GM12801 (cell line): ENCODE measurements around the gene CCNY.

Source experiments
- CTCF ChIP-seq: IDR thresholded peaks from one replicate; pipeline ENCODE4 v1.5.1; 2011; ENCODE audit warnings: control low read depth; ENCODE audit not compliant: insufficient read length; ENCODE audit errors: extremely low read depth

Gene CCNY

DNA sequence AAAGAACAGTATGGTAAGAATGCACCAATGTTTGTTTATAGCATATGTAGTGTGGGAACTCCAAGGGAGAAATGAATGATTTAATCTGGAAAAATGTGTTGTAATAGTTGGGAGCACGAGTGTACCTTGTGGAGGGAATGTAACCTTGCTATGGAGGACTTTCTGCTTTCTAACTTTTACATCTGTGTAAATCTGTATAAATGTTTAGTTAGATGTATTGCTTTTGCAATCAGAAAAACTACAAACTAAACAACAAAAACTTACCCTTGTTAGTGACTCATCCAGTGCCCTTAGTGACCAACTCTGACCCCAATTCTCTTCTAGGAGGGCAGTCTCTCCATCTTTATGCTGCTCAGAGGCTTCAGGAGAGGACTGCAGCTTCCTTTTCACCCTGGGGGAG is 89.3 kb downstream of the CCNY start:
- no peak for TF ChIP-seq CTCF

GRCh38 chr10:35426657-35427056 is 90.3 kb downstream of the CCNY start:
- TF ChIP-seq CTCF, result no peak

GRCh38 chr10:35427543-35427942 is 91.2 kb downstream of the CCNY start:
- TF ChIP-seq CTCF, result no peak

- TF ChIP-seq CTCF, result no peak
Observed at GRCh38 chr10:35428521-35428920, 92.2 kb downstream of the CCNY start.

DNA sequence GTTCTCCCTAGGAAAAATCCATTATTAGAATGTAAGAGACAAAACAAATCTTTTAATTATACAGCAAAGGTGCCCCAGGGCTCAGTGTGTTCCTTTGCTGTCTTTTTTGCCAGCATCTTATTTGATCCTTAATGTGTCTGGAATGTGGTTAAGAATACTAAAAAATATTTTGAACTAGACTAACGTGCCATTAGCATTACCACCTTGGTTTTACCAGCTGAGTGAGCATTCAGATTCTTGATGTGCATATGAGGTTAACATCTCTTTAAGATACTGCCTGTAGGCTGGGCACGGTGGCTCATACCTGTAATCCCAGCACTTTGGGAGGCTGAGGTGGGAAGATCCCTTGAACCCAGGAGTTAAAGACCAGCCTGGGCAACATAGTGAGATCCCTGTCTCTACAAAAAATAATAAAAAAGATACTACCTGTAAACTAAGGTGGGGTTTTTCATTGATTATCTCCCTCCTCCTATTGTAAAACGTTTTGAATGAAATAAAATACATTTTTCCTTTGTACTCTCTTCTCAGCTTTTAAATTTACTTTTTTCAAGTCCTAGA is 96.6 kb downstream of the CCNY start:
- no peak for TF ChIP-seq CTCF

DNA sequence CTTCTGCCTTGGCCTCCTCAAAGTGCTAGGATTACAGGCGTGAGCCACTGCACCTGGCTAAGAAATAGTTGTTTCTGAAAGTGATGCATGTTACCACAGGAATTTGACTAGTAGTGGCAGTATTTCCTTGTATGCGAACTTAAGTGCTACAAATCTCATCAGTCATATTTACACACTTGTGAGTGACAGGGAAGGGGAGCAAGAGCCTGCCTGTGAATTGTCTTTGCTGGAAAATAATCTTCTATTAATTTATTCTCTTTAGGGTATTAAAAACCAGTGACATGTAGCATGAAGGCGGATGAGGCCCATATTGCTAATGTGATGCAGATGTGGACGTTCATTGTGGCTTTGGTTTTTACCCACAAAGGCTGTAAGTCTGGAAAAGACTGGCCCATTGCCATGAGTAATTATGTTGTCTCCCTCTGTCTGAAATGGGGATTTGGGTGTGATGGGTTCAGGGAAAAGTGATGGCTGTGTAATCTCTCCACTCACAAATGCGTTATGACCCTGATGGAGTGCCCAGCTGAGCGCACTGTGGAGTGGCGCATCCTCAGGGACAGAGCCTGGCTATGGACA is 97.6 kb downstream of the CCNY start:
- TF ChIP-seq CTCF, result no peak

DNA sequence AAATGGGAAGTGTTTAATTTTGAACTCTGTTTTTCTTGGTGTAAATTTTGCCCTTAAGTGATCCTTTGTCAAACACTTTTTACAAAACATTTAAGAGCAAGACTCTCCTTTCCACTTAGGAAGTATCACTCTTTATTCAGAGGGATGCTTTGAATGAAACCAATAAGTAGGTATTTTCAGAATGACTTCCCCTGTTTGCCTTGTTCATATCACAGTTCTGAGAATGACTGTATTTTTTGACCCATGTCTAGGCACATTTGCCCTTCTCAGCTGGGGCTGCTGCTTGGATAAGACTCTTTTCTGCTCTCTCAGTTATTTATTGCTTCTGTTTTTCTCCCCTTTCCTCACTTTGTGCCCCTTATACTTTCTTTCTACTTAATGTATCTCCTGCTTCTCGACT is 98.2 kb downstream of the CCNY start:
- TF ChIP-seq CTCF, result no peak
